Kidney tubule cell (primary cell): Measurements from ENCODE around the gene CLDN24.

Experiments used
- DNase-seq: peaks from one replicate; pipeline ENCODE4 v3.0.0-alpha.2; 2018; ENCODE audit warnings: low spot score

The CLDN24 gene

DNA sequence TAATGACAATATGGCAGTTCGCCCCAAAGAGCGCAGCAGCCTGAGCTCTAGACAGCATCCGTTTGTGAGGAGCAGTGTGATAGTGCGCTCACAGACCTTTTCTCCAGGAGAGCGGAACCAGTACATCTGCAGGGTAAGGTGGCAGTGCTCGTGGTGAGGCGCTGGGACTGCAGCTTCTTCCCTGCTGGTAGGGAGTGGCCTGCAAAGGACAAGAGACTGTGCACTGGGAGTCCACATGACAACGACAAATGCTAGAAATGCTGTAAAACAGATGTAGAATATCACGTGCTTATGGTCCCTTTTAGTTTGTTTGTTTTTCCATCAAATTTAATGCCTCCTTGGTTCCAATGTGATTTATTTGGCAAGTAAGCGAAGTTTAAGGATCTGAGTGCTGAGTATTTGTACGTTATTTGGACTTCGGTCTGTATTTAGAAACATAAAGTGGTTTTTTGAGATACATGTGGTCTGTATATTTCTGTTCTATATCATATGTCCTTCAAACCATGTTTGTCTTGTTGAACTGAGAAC lies 37.9 kb downstream of the CLDN24 start:
- DNase-seq: no peak

DNA sequence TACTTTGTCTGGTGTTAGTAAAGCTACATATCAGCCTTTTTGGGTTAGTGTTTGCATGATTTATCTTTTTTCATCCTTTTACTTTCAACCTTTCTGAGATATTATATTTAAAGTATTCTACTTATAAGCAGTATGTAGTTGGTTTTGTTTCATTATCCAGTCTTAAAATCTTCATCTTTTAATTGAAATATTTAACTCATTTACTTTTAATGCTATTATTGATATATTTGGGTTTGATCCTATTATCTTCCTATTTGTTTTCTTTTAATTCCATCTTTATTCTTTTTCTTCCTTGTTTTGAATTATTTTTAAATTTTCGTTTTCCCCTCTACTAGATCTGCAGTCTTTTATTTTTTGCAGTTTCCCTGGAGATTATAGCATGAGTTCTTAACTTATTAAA lies 46.1 kb downstream of the CLDN24 start:
- DNase-seq: no peak

DNA sequence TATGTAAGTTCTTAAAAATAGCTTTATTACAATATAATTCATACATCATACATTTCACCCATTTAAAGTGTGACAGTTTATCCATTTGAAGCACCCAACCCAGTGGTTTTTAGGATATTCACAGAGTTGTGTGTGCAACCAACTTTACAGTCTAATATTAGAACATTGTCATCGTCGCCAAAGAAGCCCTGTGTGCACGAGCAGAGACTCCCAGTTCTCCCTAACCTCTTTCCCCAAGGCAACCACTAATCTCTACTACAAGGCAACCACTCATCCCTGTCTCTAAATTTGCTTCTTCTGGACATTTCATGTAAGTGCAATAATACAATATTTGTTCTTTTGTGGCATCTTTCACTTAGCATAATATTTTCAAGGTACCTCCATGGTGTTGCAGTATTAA lies 49.8 kb downstream of the CLDN24 start:
- no peak for DNase-seq
